Tibial nerve (tissue), 4 donors: Measurements from ENCODE around the gene HIPK2.

Experiments used
- EP300 ChIP-seq, 2 donors: sonication (generic); formaldehyde crosslinking; IDR thresholded peaks; one replicate each; pipeline ENCODE4 v1.6.1; 2017; ENCODE audit warnings: antibody characterized with exemption in 2 of 2, mild to moderate bottlenecking in 1 of 2
- POLR2A ChIP-seq, 2 donors: fragments of 450-650 bp; IDR thresholded peaks; one replicate each; pipeline ENCODE4 v1.6.1; 2017; ENCODE audit warnings: antibody characterized with exemption in 2 of 2, mild to moderate bottlenecking in 2 of 2, moderate library complexity in 2 of 2
- TF ChIP-seq, protein P1 (sequence below), 5 experiments: fragments of 200-600 bp in 3 of 5; fragments of 450-650 bp in 2 of 5; sonication (generic) in 3 of 5; IDR thresholded peaks; one replicate each; pipeline ENCODE4 v1.5.1; 2016 to 2019; ENCODE audit warnings: antibody characterized with exemption in 5 of 5, mild to moderate bottlenecking in 3 of 5, moderate library complexity in 2 of 5

DNA sequence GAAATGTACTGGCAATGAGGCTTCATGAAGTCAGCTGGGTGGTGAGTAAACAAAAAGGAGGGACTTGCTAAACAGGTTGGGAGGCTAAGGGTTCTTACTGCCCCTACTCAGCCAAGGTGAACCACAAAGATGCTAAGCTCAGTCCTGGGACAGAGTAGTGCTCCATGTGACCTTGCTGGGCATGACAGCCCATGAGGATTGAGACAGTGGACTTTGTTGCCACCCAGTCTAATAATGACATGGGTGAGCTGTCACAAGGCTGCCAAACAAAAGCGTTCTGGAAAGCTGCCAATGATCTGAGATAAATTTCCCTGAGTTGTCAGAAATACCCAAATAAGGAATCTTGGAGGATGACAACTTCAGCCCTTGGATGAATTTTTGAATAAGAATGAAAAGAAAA, 179.2 kb downstream of the HIPK2 start:
- TF ChIP-seq, protein P1, sequence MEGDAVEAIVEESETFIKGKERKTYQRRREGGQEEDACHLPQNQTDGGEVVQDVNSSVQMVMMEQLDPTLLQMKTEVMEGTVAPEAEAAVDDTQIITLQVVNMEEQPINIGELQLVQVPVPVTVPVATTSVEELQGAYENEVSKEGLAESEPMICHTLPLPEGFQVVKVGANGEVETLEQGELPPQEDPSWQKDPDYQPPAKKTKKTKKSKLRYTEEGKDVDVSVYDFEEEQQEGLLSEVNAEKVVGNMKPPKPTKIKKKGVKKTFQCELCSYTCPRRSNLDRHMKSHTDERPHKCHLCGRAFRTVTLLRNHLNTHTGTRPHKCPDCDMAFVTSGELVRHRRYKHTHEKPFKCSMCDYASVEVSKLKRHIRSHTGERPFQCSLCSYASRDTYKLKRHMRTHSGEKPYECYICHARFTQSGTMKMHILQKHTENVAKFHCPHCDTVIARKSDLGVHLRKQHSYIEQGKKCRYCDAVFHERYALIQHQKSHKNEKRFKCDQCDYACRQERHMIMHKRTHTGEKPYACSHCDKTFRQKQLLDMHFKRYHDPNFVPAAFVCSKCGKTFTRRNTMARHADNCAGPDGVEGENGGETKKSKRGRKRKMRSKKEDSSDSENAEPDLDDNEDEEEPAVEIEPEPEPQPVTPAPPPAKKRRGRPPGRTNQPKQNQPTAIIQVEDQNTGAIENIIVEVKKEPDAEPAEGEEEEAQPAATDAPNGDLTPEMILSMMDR (IDR thresholded peaks at IDR 0.05) = no peak
- no peak for TF ChIP-seq EP300 (IDR thresholded peaks at IDR 0.05)
- no peak for TF ChIP-seq POLR2A (IDR thresholded peaks at IDR 0.05)
